Gastrocnemius medialis (tissue), 4 donors: ENCODE data around the gene TPT1. TPM values are rescaled to one million over a fixed set of nuclear protein-coding genes. Genes with fewer than 3 reads are reported as not detected.
A peak's percentile ranks its signal among the peaks of the same experiment; 100 is the strongest.
"Not testable (repeated sequence)": the region's sequence is repeated elsewhere in the genome, so short reads cannot be mapped to it uniquely, and the experiment has no call there.

Experiments
- ATAC-seq, 2 donors: fragments of 150-250 bp; one replicate each; pipeline ENCODE4 v1.9.1; 2016
- DNase-seq, 2 donors: peaks; one replicate each; pipeline ENCODE4 v3.0.0-alpha.2; 2019
- H3K27ac ChIP-seq, 4 donors: fragments of 200-600 bp; sonication (generic); 1 replicate in 1 of 4; 2 replicates in 3 of 4; pipeline ENCODE4 v1.5.1; 2016 to 2018; ENCODE audit warnings: mild to moderate bottlenecking in 2 of 4, moderate library complexity in 1 of 4
- H3K27me3 ChIP-seq, 3 donors: fragments of 200-600 bp; sonication (generic) in 2 of 3; 1 replicate in 1 of 3; 2 replicates in 2 of 3; pipeline versions ENCODE4 v1.5.1 to v1.6.0; 2016 to 2019; ENCODE audit warnings: mild to moderate bottlenecking in 1 of 3, moderate library complexity in 1 of 3
- H3K36me3 ChIP-seq, 2 donors: fragments of 200-600 bp; sonication (generic) in 1 of 2; one replicate each; pipeline ENCODE4 v1.5.1; 2017 to 2018
- H3K4me1 ChIP-seq, 2 donors: fragments of 200-600 bp; sonication (generic) in 1 of 2; one replicate each; pipeline ENCODE4 v1.5.1; 2016 to 2017; ENCODE audit warnings: mild to moderate bottlenecking in 2 of 2
- H3K4me3 ChIP-seq, 4 donors: fragments of 200-600 bp; sonication (generic) in 3 of 4; 1 replicate in 1 of 4; 2 replicates in 3 of 4; pipeline ENCODE4 v1.5.1; 2016 to 2019; ENCODE audit warnings: mild to moderate bottlenecking in 2 of 4
- H3K9me3 ChIP-seq, 3 donors: fragments of 200-600 bp; sonication (generic) in 2 of 3; 1 replicate in 1 of 3; 2 replicates in 2 of 3; pipeline ENCODE4 v1.5.1; 2016 to 2019
- CTCF ChIP-seq, 5 experiments: fragments of 450-650 bp in 3 of 5; fragments of 200-600 bp in 2 of 5; sonication (generic) in 2 of 5; IDR thresholded peaks in 4 of 5; conservative IDR thresholded peaks in 1 of 5; 1 replicate in 4 of 5; 2 replicates in 1 of 5; pipeline ENCODE4 v1.5.1; 2016 to 2019; ENCODE audit warnings: antibody characterized with exemption in 5 of 5, mild to moderate bottlenecking in 3 of 5, moderate library complexity in 3 of 5
- POLR2A ChIP-seq, 2 donors: fragments of 450-650 bp; IDR thresholded peaks; one replicate each; pipeline ENCODE4 v1.6.1; 2017; ENCODE audit warnings: antibody characterized with exemption in 2 of 2, mild to moderate bottlenecking in 2 of 2, moderate library complexity in 2 of 2
- in situ Hi-C, 4 donors: fragments of 200-750 bp; cut with MboI; loops; one replicate each; pipeline versions ENCODE4 v1.15.0 to v1.8.0; 2017; ENCODE audit warnings: low sequenced_read_pairs in 4 of 4
- intact Hi-C: fragments of 100-400 bp; cut with DNase I; formaldehyde crosslinking; loops from one replicate; pipeline ENCODE4 v1.15.1; 2023; ENCODE audit warnings: low total_unique reads
- total RNA-seq, 4 donors: library from RNA; depleted of rRNA; stranded (reverse); fragments of >200 nt; gene quantifications; one replicate each; pipeline versions ENCODE4 v1.1.0 to v1.2.3, GENCODE V29; 2016

TPT1 gene
- total RNA-seq, 4 donors from 2014 or later: 4,595 to 7,577 (median 5,951) TPM

- Histone ChIP-seq H3K4me3 (no peak overlapping the region), H3K27ac (no peak overlapping the region), H3K9me3 (no peaks in the 10 kb centered on the region), H3K27me3 (no peaks in the 10 kb centered on the region), H3K36me3 (peaks cover 0 to 28% of the 10 kb centered on the region in 2 donors), H3K4me1 (no peaks in the 10 kb centered on the region)
- in situ Hi-C loops: no loop called here
- no peak for TF ChIP-seq POLR2A (IDR thresholded peaks at IDR 0.05)
- TF ChIP-seq CTCF (IDR thresholded peaks at IDR 0.05 in 4 of 5, conservative IDR thresholded peaks at IDR 0.05 in 1 of 5): no peak
- no peak for ATAC-seq
- no peak for DNase-seq
- intact Hi-C loops: no loop called here
Observed at GRCh38 chr13:45353895-45354294, 12.9 kb upstream of the TPT1 start.

DNA sequence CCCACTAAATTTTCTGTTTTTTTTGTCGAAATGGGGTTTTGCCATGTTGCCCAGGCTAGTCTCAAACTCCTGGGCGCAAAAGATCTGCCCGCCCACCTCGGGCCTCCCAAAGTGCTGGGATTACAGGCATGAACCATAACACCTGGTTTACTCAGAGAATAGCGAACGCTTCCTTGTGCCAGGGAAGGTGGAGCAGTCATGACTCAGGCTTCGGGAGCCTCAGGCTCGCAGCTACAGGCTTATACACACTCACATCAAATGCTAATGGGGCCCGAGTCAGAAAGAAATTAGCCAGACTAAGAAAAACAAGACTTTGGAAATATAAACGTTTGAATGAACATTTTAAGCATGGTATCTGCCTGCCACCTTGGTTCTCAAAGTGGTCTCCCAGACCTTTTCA, 11.0 kb upstream of the TPT1 start:
- H3K27ac ChIP-seq: no peak overlapping the region
- ATAC-seq: no peak
- in situ Hi-C loops: no loop called here
- DNase-seq: no peak
- no peaks in the 10 kb centered on the region for H3K27me3 ChIP-seq
- intact Hi-C loops: no loop called here
- H3K4me3 ChIP-seq: no peak overlapping the region
- no peaks in the 10 kb centered on the region for H3K9me3 ChIP-seq
- TF ChIP-seq POLR2A (IDR thresholded peaks at IDR 0.05): no peak
- no peak for TF ChIP-seq CTCF (IDR thresholded peaks at IDR 0.05 in 4 of 5, conservative IDR thresholded peaks at IDR 0.05 in 1 of 5)
- H3K36me3 ChIP-seq: peaks cover 0 to 25% of the 10 kb centered on the region in 2 donors
- H3K4me1 ChIP-seq: no peaks in the 10 kb centered on the region

DNA sequence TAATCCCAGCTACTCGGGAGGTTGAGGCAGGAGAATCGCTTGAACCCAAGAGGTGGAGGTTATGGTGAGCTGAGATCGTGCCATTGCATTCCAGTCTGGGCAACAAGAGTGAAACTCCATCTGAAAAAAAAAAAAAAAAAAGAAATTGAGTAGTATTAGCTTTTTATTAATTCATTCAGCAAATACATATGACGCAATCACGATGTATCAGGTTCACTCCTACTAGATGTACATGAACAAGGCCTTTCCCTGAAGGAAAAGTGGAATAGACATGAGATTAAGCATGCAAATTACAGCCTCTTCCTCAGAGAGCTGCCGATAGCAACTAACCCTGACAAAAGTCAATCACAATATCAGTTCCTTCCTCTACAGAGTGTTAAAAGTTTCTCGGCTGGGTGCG, 9.2 kb upstream of the TPT1 start:
- no peak for TF ChIP-seq CTCF (IDR thresholded peaks at IDR 0.05 in 4 of 5, conservative IDR thresholded peaks at IDR 0.05 in 1 of 5)
- TF ChIP-seq POLR2A (IDR thresholded peaks at IDR 0.05): no peak
- H3K27ac ChIP-seq: peak overlapping the region in 1 of 4 donors; percentile 6
- H3K36me3 ChIP-seq: peaks cover 0 to 20% of the 10 kb centered on the region in 2 donors
- no peaks in the 10 kb centered on the region for H3K27me3 ChIP-seq
- no peak for ATAC-seq
- H3K4me3 ChIP-seq: no peak overlapping the region
- intact Hi-C loops: no loop called here
- no peaks in the 10 kb centered on the region for H3K4me1 ChIP-seq
- no peaks in the 10 kb centered on the region for H3K9me3 ChIP-seq
- no peak for DNase-seq
- in situ Hi-C loops: no loop called here

- Histone ChIP-seq H3K4me3 (no peak overlapping the region), H3K27ac (peak overlapping the region in 1 of 4 donors; percentile 6), H3K9me3 (no peaks in the 10 kb centered on the region), H3K27me3 (no peaks in the 10 kb centered on the region), H3K36me3 (peaks cover 0 to 20% of the 10 kb centered on the region in 2 donors), H3K4me1 (no peaks in the 10 kb centered on the region)
- TF ChIP-seq CTCF (IDR thresholded peaks at IDR 0.05 in 4 of 5, conservative IDR thresholded peaks at IDR 0.05 in 1 of 5) (no peak), POLR2A (IDR thresholded peaks at IDR 0.05) (no peak)
- intact Hi-C loops: no loop called here
- no peak for ATAC-seq
- in situ Hi-C loops: loop anchor here in 1 of 4 donors (10.0 kb wide), 1 partner anchor 115 kb away; the partner anchor contains the start of gene COG3
- no peak for DNase-seq
Observed at GRCh38 chr13:45349438-45349837, 8.5 kb upstream of the TPT1 start.

- H3K27ac ChIP-seq, ATAC-seq, H3K27me3 ChIP-seq, H3K9me3 ChIP-seq, H3K4me3 ChIP-seq, DNase-seq, intact Hi-C loops: not testable (repeated sequence)
- H3K36me3 ChIP-seq: peaks cover under 1 to 16% of the 10 kb centered on the region in 2 donors
- in situ Hi-C loops: loop anchor here in 1 of 4 donors (10.0 kb wide), 1 partner anchor 121 kb away; the partner anchor contains the start of gene COG3
- peaks cover 9 to 22% of the 10 kb centered on the region in 2 donors for H3K4me1 ChIP-seq
Observed at GRCh38 chr13:45344064-45344463, 3.1 kb upstream of the TPT1 start.

DNA sequence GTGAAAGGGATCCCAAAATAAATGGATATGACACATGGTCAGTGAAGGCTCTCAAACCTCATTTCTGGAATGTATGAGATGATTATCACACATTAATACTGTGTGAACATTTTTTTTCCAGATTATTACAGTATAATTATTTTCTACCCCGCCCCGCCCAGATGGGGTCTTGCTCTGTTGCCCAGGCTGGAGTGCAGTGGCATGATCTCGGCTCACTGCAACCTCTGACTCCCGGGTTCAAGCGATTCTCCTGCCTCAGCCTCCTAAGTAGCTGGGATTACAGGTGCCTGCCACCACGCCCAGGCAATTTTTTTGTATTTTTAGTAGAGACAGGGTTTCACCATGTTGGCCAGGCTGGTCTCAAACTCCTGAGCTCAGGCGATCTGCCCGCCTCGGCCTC, 2.1 kb upstream of the TPT1 start:
- H3K9me3 ChIP-seq, H3K27me3 ChIP-seq, H3K4me3 ChIP-seq, intact Hi-C loops, ATAC-seq, DNase-seq: not testable (repeated sequence)
- H3K4me1 ChIP-seq: peaks cover 18 to 31% of the 10 kb centered on the region in 2 donors
- H3K27ac ChIP-seq: peak overlapping the region in 3 of 4 donors; percentile 98 to 100 (median 100)
- in situ Hi-C loops: loop anchor here in 1 of 4 donors (10.0 kb wide), 1 partner anchor 122 kb away; the partner anchor contains the start of gene COG3
- peaks cover 8 to 25% of the 10 kb centered on the region in 2 donors for H3K36me3 ChIP-seq

- in situ Hi-C loops: loop anchor here in 1 of 4 donors (10.0 kb wide), 1 partner anchor 122 kb away; the partner anchor contains the start of gene COG3
Observed at GRCh38 chr13:45342668-45343067, 1.7 kb upstream of the TPT1 start.

More at GRCh38 chr13:45342668-45343067, 1.7 kb upstream of the TPT1 start:
- ATAC-seq, H3K9me3 ChIP-seq, DNase-seq, intact Hi-C loops, H3K27me3 ChIP-seq: not testable (repeated sequence)
- H3K36me3 ChIP-seq: peaks cover 8 to 30% of the 10 kb centered on the region in 2 donors
- H3K27ac ChIP-seq: peak overlapping the region; percentile 97 to 100 (median 99)
- peaks cover 23 to 36% of the 10 kb centered on the region in 2 donors for H3K4me1 ChIP-seq
- H3K4me3 ChIP-seq: peak overlapping the region in 1 of 4 donors; percentile 73
